H1 (cell line): Measurements from ENCODE around the gene PECR. TPM values are rescaled to one million over a fixed set of nuclear protein-coding genes. Genes with fewer than 3 reads are reported as not detected.

Experiments used
- CTCF ChIA-PET: fragments of 300-600 bp; sonication (Branson Sonifier 250); formaldehyde crosslinking; loops from one replicate; lab custom pipeline; 2021; ENCODE audit not compliant: partially characterized antibody; lab: Charles Lee
- POLR2A ChIA-PET: fragments of 300-600 bp; sonication (Branson Sonifier 250); formaldehyde crosslinking; loops from one replicate; lab custom pipeline; 2021; ENCODE audit warnings: inconsistent platforms; ENCODE audit not compliant: partially characterized antibody; lab: Charles Lee
- DNase-seq, 2 experiments: peaks; one replicate each; pipeline versions ENCODE4 v3.0.0 to v3.0.0-alpha.2; 2010 to 2022; ENCODE audit warnings: low spot score in 2 of 2, low read depth in 1 of 2, mixed read lengths in 1 of 2
- FAIRE-seq: peaks from 2 replicates; lab custom pipeline; 2011; peaks lifted over from hg19 to GRCh38; lab: Jason Lieb, UNC
- H2AFZ ChIP-seq: 2 replicates; pipeline ENCODE4 v1.8.1; 2012; ENCODE audit warnings: low read length, inconsistent platforms
- H2AK5ac ChIP-seq: 2 replicates; pipeline ENCODE4 v1.6.1; 2013; ENCODE audit warnings: low read depth, low read length
- H2BK120ac ChIP-seq: replicated peaks from 2 replicates; pipeline ENCODE3; 2013; ENCODE audit warnings: low read depth, low read length, inconsistent platforms
- H2BK12ac ChIP-seq: 2 replicates; pipeline ENCODE4 v1.6.1; 2013; ENCODE audit warnings: low read depth, low read length
- H2BK15ac ChIP-seq: 2 replicates; pipeline ENCODE4 v1.6.1; 2013; ENCODE audit warnings: low read length
- H2BK20ac ChIP-seq: 2 replicates; pipeline ENCODE4 v1.6.1; 2013; ENCODE audit warnings: low read length
- H2BK5ac ChIP-seq: 2 replicates; pipeline ENCODE4 v1.6.1; 2013; ENCODE audit warnings: low read depth, low read length
- H3K14ac ChIP-seq: 2 replicates; pipeline ENCODE4 v1.6.1; 2013; ENCODE audit warnings: inconsistent platforms; ENCODE audit not compliant: insufficient read length
- H3K18ac ChIP-seq: 2 replicates; pipeline ENCODE4 v1.6.1; 2013; ENCODE audit warnings: low read length; ENCODE audit errors: extremely low read depth
- H3K23ac ChIP-seq: 2 replicates; pipeline ENCODE4 v1.6.1; 2013; ENCODE audit warnings: inconsistent platforms; ENCODE audit not compliant: insufficient read length
- H3K23me2 ChIP-seq: 2 replicates; pipeline ENCODE4 v1.6.1; 2013; ENCODE audit warnings: low read depth, low read length
- H3K27ac ChIP-seq: 2 replicates; pipeline ENCODE4 v1.6.1; 2011; ENCODE audit warnings: low read depth, low read length, inconsistent platforms
- H3K27me3 ChIP-seq, 4 experiments: replicated peaks in 1 of 4; 1 replicate in 1 of 4; 2 replicates in 3 of 4; pipeline versions ENCODE4 v1.6.1 to v1.8.1; 2011 to 2013; ENCODE audit warnings: low read length in 3 of 4, mild to moderate bottlenecking in 3 of 4, inconsistent platforms in 2 of 4, mixed read lengths in 2 of 4, moderate library complexity in 1 of 4; ENCODE audit not compliant: control insufficient read depth in 3 of 4, insufficient read depth in 3 of 4; ENCODE audit errors: extremely low read depth in 1 of 4
- H3K36me3 ChIP-seq, 4 experiments: 2 replicates each; pipeline versions ENCODE4 v1.6.1 to v1.8.1; 2011 to 2013; ENCODE audit warnings: mild to moderate bottlenecking in 4 of 4, low read length in 3 of 4, moderate library complexity in 2 of 4, control low read depth in 1 of 4, inconsistent platforms in 1 of 4; ENCODE audit not compliant: insufficient read depth in 4 of 4, control insufficient read depth in 2 of 4
- H3K4ac ChIP-seq: replicated peaks from 2 replicates; pipeline ENCODE3; 2013; ENCODE audit warnings: low read length, low read depth, mixed read lengths, inconsistent platforms; ENCODE audit not compliant: insufficient read length
- H3K4me1 ChIP-seq, 4 experiments: replicated peaks in 1 of 4; 1 replicate in 1 of 4; 2 replicates in 3 of 4; pipeline versions ENCODE4 v1.6.1 to v1.8.1; 2011 to 2013; ENCODE audit warnings: low read length in 3 of 4, inconsistent platforms in 2 of 4, mixed read lengths in 1 of 4; ENCODE audit not compliant: insufficient read depth in 4 of 4, control insufficient read depth in 3 of 4
- H3K4me2 ChIP-seq, 2 experiments: 2 replicates each; pipeline versions ENCODE4 v1.6.1 to v1.8.1; 2011 to 2013; ENCODE audit warnings: low read depth in 2 of 2, low read length in 2 of 2, control low read depth in 1 of 2, inconsistent platforms in 1 of 2, mild to moderate bottlenecking in 1 of 2; ENCODE audit not compliant: insufficient read depth in 1 of 2
- H3K4me3 ChIP-seq, 4 experiments: fragments of 200-600, 300-600 bp in 1 of 4; sonication (generic), shearing (Covaris generic), sonication (Bioruptor Twin) in 1 of 4; 2 replicates each; pipeline versions ENCODE4 v1.5.1 to v1.8.1; 2011 to 2016; ENCODE audit warnings: low read length in 4 of 4, low read depth in 3 of 4, control low read depth in 2 of 4, inconsistent platforms in 2 of 4, mild to moderate bottlenecking in 2 of 4, mixed read lengths in 1 of 4, moderate library complexity in 1 of 4; ENCODE audit not compliant: insufficient read depth in 2 of 4; ENCODE audit errors: extremely low read depth in 1 of 4
- H3K56ac ChIP-seq: replicated peaks from 2 replicates; pipeline ENCODE3; 2013; ENCODE audit warnings: low read depth, mild to moderate bottlenecking, mixed read lengths, low read length, inconsistent platforms; ENCODE audit not compliant: insufficient read length
- H3K79me1 ChIP-seq: 2 replicates; pipeline ENCODE4 v1.6.1; 2013; ENCODE audit warnings: low read depth, low read length, control low read depth
- H3K79me2 ChIP-seq, 2 experiments: 2 replicates each; pipeline versions ENCODE4 v1.6.1 to v1.8.1; 2012 to 2013; ENCODE audit warnings: low read length in 2 of 2, mild to moderate bottlenecking in 2 of 2, inconsistent platforms in 1 of 2; ENCODE audit not compliant: insufficient read depth in 2 of 2, control insufficient read depth in 1 of 2
- H3K9ac ChIP-seq, 4 experiments: replicated peaks in 1 of 4; 1 replicate in 1 of 4; 2 replicates in 3 of 4; pipeline versions ENCODE4 v1.6.1 to v1.8.1; 2011 to 2013; ENCODE audit warnings: low read depth in 3 of 4, low read length in 3 of 4, control low read depth in 2 of 4, mild to moderate bottlenecking in 2 of 4, moderate library complexity in 2 of 4, inconsistent platforms in 1 of 4; ENCODE audit errors: extremely low read depth in 1 of 4
- H3K9me3 ChIP-seq, 2 experiments: 2 replicates each; pipeline versions ENCODE4 v1.6.1 to v1.8.1; 2012 to 2013; ENCODE audit warnings: mild to moderate bottlenecking in 2 of 2, moderate library complexity in 2 of 2, control low read depth in 1 of 2, inconsistent platforms in 1 of 2, low read depth in 1 of 2, low read length in 1 of 2, mixed read lengths in 1 of 2; ENCODE audit not compliant: insufficient read depth in 2 of 2
- H4K20me1 ChIP-seq, 2 experiments: replicated peaks in 1 of 2; 2 replicates each; pipeline versions ENCODE3 to v1.8.1; 2011 to 2013; ENCODE audit warnings: inconsistent platforms in 2 of 2, low read length in 2 of 2, mild to moderate bottlenecking in 1 of 2; ENCODE audit not compliant: insufficient read depth in 2 of 2, control insufficient read depth in 1 of 2
- H4K5ac ChIP-seq: 2 replicates; pipeline ENCODE4 v1.6.1; 2013; ENCODE audit warnings: low read length, low read depth, mixed read lengths, inconsistent platforms; ENCODE audit not compliant: insufficient read length
- H4K8ac ChIP-seq: 2 replicates; pipeline ENCODE4 v1.8.0; 2013; ENCODE audit warnings: mild to moderate bottlenecking, moderate library complexity, low read length, inconsistent platforms; ENCODE audit not compliant: insufficient read depth; ENCODE audit errors: extremely low read depth
- H4K91ac ChIP-seq: replicated peaks from 2 replicates; pipeline ENCODE3; 2013; ENCODE audit warnings: low read length, mixed read lengths, inconsistent platforms; ENCODE audit not compliant: insufficient read length
- EZH2 ChIP-seq: fragments of 200-600 bp; sonication (generic); IDR thresholded peaks from 2 replicates; pipeline ENCODE4 v1.7.1; 2012; ENCODE audit warnings: low read depth, mild to moderate bottlenecking, moderate library complexity, low read length, inconsistent platforms; ENCODE audit not compliant: severe bottlenecking
- HDAC6 ChIP-seq: IDR thresholded peaks from one replicate; pipeline ENCODE4 v1.7.1; 2012; ENCODE audit warnings: low read depth, mild to moderate bottlenecking, inconsistent platforms, low read length, moderate library complexity
- MAFK ChIP-seq: IDR thresholded peaks from 2 replicates; pipeline ENCODE4 v1.6.1; 2012; ENCODE audit warnings: low read depth, mild to moderate bottlenecking, improper control_type of control experiment, low read length
- POLR2AphosphoS5 ChIP-seq: IDR thresholded peaks from 2 replicates; pipeline ENCODE4 v1.6.1; 2011; ENCODE audit warnings: low read depth, low read length
- SIX5 ChIP-seq: IDR thresholded peaks from 2 replicates; pipeline ENCODE4 v1.6.1; 2011; ENCODE audit warnings: mild to moderate bottlenecking, low read depth, low read length
- SP2 ChIP-seq: IDR thresholded peaks from 2 replicates; pipeline ENCODE4 v1.6.1; 2012; ENCODE audit warnings: mild to moderate bottlenecking, low read length, inconsistent platforms
- SUZ12 ChIP-seq: fragments of 200-600 bp; sonication (generic); IDR thresholded peaks from 2 replicates; pipeline ENCODE4 v1.6.1; 2012; ENCODE audit warnings: mild to moderate bottlenecking, inconsistent platforms, low read length, moderate library complexity, mixed read lengths
- TAF1 ChIP-seq: IDR thresholded peaks from 2 replicates; pipeline ENCODE4 v1.6.1; 2011; ENCODE audit warnings: mild to moderate bottlenecking, low read depth, low read length
- TCF12 ChIP-seq: IDR thresholded peaks from 2 replicates; pipeline ENCODE4 v1.6.1; 2011; ENCODE audit warnings: low read depth, mild to moderate bottlenecking, low read length
- WGBS, 2 experiments: shearing (Covaris generic) in 1 of 2; methylation state at CpG; one replicate each; pipeline versions ENCODE4 v1.1.6 to v1.1.7; 2013 to 2015; ENCODE audit warnings: low lambda C conversion rate in 2 of 2, mixed read lengths in 2 of 2, inconsistent platforms in 1 of 2, low coverage in 1 of 2, missing lambda C conversion rate in 1 of 2; ENCODE audit not compliant: insufficient replicate concordance in 2 of 2, insufficient coverage in 1 of 2, insufficient read length in 1 of 2; ENCODE audit errors: extremely low coverage in 1 of 2, missing lambda C conversion rate in 1 of 2; 5-methylcytosine and 5-hydroxymethylcytosine counted together
- polyA plus RNA-seq, 7 experiments: library from polyadenylated mRNA; depleted of rRNA in 3 of 7; stranded (reverse) in 5 of 7; unstranded in 2 of 7; fragments of >200 nt in 5 of 7; fragments of 200-250 nt in 2 of 7; gene quantifications; 1 replicate in 5 of 7; 2 replicates in 1 of 7; 4 replicates in 1 of 7; pipeline versions ENCODE4 v1.2.1 to v1.2.3, GENCODE V29; 2011 to 2013; ENCODE audit warnings: missing spikeins in 2 of 7, mixed read lengths in 2 of 7
- total RNA-seq: library from RNA; stranded (reverse); fragmentation: NEBNext Ultra II Directional; extraction: Animal tissue kit (Norgen Biotek cat#: 25700); gene quantifications from 2 replicates; pipeline ENCODE4 v1.2.1, GENCODE V29; 2021

The PECR gene
- total and polyA plus RNA-seq, 2 of the 8 experiments (the other 6 are each of a cell fraction or from before 2014, with no cell fraction given): 15.9 to 19.2 TPM

GRCh38 chr2:216107760-216108159, 26.2 kb upstream of the PECR start:
- Histone ChIP-seq H3K4me1 (peaks cover 4 to 9% (median 8%) of the 10 kb centered on the region in 4 experiments; a peak in 6 of 7 replicates), H4K20me1 (peaks cover 0 to 6% of the 10 kb centered on the region in 2 experiments), H2BK15ac (no peak overlapping the region), H3K4me2 (peak overlapping the region; percentile 52 to 72), H3K79me1 (no peaks in the 10 kb centered on the region), H3K4me3 (peak overlapping the region in 1 of 4 experiments; percentile 96; a peak in 2 of 8 replicates), H3K23me2 (no peaks in the 10 kb centered on the region; the same call in 1 of the 2 replicates), H2BK12ac (0 out of 2 replicates have a peak overlapping the region, but pooled peaks have one; percentile 63), H3K56ac (no peak overlapping the region), H3K27ac (no peak overlapping the region), H3K23ac (no peak overlapping the region), H2AFZ (peak overlapping the region; percentile 88), H3K14ac (no peak overlapping the region), H3K36me3 (peaks cover 4 to 26% (median 19%) of the 10 kb centered on the region in 4 experiments; a peak in 7 of 8 replicates), H3K9me3 (no peaks in the 10 kb centered on the region), H4K91ac (peak overlapping the region; percentile 37), H3K9ac (no peak overlapping the region; a peak in 1 of 7 replicates), H2BK5ac (peak overlapping the region; percentile 40; the same call in 1 of the 2 replicates), H3K27me3 (no peaks in the 10 kb centered on the region), H2AK5ac (no peak overlapping the region), H3K79me2 (peaks cover 22 to 36% of the 10 kb centered on the region in 2 experiments), H2BK120ac (peak overlapping the region; percentile 9), H2BK20ac (no peak overlapping the region), H4K8ac (peak overlapping the region; percentile 29; the same call in 1 of the 2 replicates), H3K4ac (peak overlapping the region; percentile 72), H3K18ac (no peak overlapping the region; the same call in 1 of the 2 replicates), H4K5ac (peak overlapping the region; percentile 40)
- DNase-seq (peak in 1 of 2 experiments; percentile 54), FAIRE-seq (no peak)
- POLR2A ChIA-PET: interaction anchor here (0.7 to 8.5 kb wide), 9 partner anchors 10 to 1668 kb away, joined by 3 to 73 read pairs (median 4); partner anchors contain the start of genes PECR and TMEM169
- CTCF ChIA-PET: interaction anchor here (0.6 to 3.1 kb wide), 13 partner anchors 11 to 162 kb away, joined by 3 to 15 read pairs (median 5); partner anchors contain the start of genes PECR and TMEM169
- WGBS, 2 experiments: 41% methylated on average over 13 of the region's 13 CpGs; no CpG with 5 or more reads in 1 of the 2 experiments
- TF ChIP-seq TAF1: no peak
- no peak for TF ChIP-seq SP2
- TF ChIP-seq HDAC6: no peak
- no peak for TF ChIP-seq SUZ12
- TF ChIP-seq POLR2AphosphoS5: no peak
- no peak for TF ChIP-seq MAFK
- no peak for TF ChIP-seq EZH2
- no peak for TF ChIP-seq TCF12
- TF ChIP-seq SIX5: no peak
